T-helper 1 cell treated with Interleukin-12 subunit alpha and Interleukin-12 subunit beta and Interleukin-4 antibody, amounts not matched to agents 30 μg/mL and 1 μg/mL, for 36 hours (primary cell): Measurements from ENCODE around the gene USPL1.
"Not testable (repeated sequence)": the region's sequence is repeated elsewhere in the genome, so short reads cannot be mapped to it uniquely, and the experiment has no call there.

Experiments used
- H3K27ac Mint-ChIP-seq: one replicate; pipeline ENCODE4 v1.8.0; 2021; ENCODE audit warnings: mild to moderate bottlenecking, mixed read lengths
- H3K27me3 Mint-ChIP-seq: one replicate; pipeline ENCODE4 v1.8.0; 2021; ENCODE audit warnings: low read depth, mixed read lengths
- H3K36me3 Mint-ChIP-seq: one replicate; pipeline ENCODE4 v1.8.0; 2021; ENCODE audit warnings: low read depth, mixed read lengths
- H3K4me1 Mint-ChIP-seq: one replicate; pipeline ENCODE4 v1.8.0; 2021; ENCODE audit warnings: low read depth, mixed read lengths
- H3K4me3 Mint-ChIP-seq: one replicate; pipeline ENCODE4 v1.8.0; 2021; ENCODE audit warnings: mild to moderate bottlenecking, moderate library complexity, mixed read lengths
- H3K9me3 Mint-ChIP-seq: one replicate; pipeline ENCODE4 v1.8.0; 2021; ENCODE audit warnings: mixed read lengths

Gene USPL1

GRCh38 chr13:30624630-30625029, 6.9 kb downstream of the USPL1 start:
- H3K4me1 Mint-ChIP-seq = peaks cover 45% of the 10 kb centered on the region
- no peaks in the 10 kb centered on the region for H3K27me3 Mint-ChIP-seq
- H3K36me3 Mint-ChIP-seq = peaks cover 36% of the 10 kb centered on the region
- H3K4me3 Mint-ChIP-seq = no peak overlapping the region
- H3K27ac Mint-ChIP-seq = peak overlapping the region; percentile 27
- H3K9me3 Mint-ChIP-seq = no peaks in the 10 kb centered on the region

- H3K27ac Mint-ChIP-seq = no peak overlapping the region
- H3K36me3 Mint-ChIP-seq = peaks cover 44% of the 10 kb centered on the region
- peaks cover 6% of the 10 kb centered on the region for H3K9me3 Mint-ChIP-seq
- no peaks in the 10 kb centered on the region for H3K27me3 Mint-ChIP-seq
- H3K4me3 Mint-ChIP-seq = no peak overlapping the region
- H3K4me1 Mint-ChIP-seq = peaks cover 36% of the 10 kb centered on the region
Observed at GRCh38 chr13:30629527-30629926, 11.8 kb downstream of the USPL1 start.

DNA sequence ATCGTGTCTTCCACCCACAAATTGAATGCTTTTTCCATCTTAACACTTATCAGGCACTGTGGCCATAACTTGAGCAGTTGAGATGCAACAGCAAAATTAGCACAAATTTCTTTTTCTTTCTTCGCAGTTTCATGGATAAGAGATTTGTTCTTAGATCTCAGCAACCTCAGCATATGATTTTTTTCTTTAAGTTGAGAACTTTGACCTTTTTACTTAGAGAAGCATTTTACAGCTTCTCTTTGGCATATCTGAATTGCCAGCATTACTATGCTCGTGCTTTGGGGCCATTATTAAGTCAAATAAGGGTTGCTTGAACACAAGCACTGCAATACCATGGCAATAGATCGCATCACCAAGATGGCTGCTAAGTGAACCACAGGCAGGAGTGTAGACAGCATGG, 16.1 kb downstream of the USPL1 start:
- Mint-ChIP-seq H3K36me3 (peaks cover 48% of the 10 kb centered on the region), H3K27me3 (no peaks in the 10 kb centered on the region), H3K27ac (no peak overlapping the region), H3K9me3 (peaks cover 10% of the 10 kb centered on the region), H3K4me3 (no peak overlapping the region), H3K4me1 (peaks cover 32% of the 10 kb centered on the region)

- Mint-ChIP-seq H3K4me1 (peaks cover 31% of the 10 kb centered on the region), H3K9me3 (peaks cover 10% of the 10 kb centered on the region), H3K4me3 (no peak overlapping the region), H3K27ac (no peak overlapping the region), H3K27me3 (no peaks in the 10 kb centered on the region), H3K36me3 (peaks cover 47% of the 10 kb centered on the region)
Observed at GRCh38 chr13:30634838-30635237, 17.1 kb downstream of the USPL1 start.

DNA sequence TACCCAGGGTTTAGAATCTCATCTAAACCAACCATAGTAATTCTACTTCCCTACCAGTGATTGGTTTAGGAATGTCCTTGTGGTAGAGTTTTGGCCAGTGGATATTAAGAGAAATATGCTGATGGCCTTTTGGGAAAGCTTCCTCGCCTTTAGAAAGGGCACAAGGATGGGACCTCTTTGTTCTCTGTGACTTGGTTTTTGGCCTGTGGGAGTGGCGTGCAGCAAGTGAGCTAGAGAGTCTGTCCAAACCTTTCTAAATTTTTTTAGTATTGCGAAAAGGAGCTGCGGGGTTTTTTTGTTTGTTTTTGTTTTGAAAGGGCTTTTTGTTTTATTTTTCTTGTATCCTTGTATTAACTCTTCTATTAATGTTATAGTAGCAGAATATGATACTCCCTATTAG, 20.6 kb downstream of the USPL1 start:
- Mint-ChIP-seq H3K27ac (no peak overlapping the region), H3K4me1 (peaks cover 33% of the 10 kb centered on the region), H3K9me3 (peaks cover 10% of the 10 kb centered on the region), H3K4me3 (no peak overlapping the region), H3K27me3 (no peaks in the 10 kb centered on the region), H3K36me3 (peaks cover 53% of the 10 kb centered on the region)

- Mint-ChIP-seq H3K4me3 (no peak overlapping the region), H3K4me1 (peaks cover 27% of the 10 kb centered on the region), H3K27me3 (no peaks in the 10 kb centered on the region), H3K9me3 (peaks cover 2% of the 10 kb centered on the region), H3K36me3 (peaks cover 44% of the 10 kb centered on the region), H3K27ac (no peak overlapping the region)
Observed at GRCh38 chr13:30639671-30640070, 22.0 kb downstream of the USPL1 start.

- not testable (repeated sequence) for H3K27me3 Mint-ChIP-seq, H3K9me3 Mint-ChIP-seq, H3K27ac Mint-ChIP-seq, H3K4me3 Mint-ChIP-seq
- Mint-ChIP-seq H3K36me3 (peaks cover 36% of the 10 kb centered on the region), H3K4me1 (peaks cover 19% of the 10 kb centered on the region)
Observed at GRCh38 chr13:30641173-30641572, 23.5 kb downstream of the USPL1 start.

DNA sequence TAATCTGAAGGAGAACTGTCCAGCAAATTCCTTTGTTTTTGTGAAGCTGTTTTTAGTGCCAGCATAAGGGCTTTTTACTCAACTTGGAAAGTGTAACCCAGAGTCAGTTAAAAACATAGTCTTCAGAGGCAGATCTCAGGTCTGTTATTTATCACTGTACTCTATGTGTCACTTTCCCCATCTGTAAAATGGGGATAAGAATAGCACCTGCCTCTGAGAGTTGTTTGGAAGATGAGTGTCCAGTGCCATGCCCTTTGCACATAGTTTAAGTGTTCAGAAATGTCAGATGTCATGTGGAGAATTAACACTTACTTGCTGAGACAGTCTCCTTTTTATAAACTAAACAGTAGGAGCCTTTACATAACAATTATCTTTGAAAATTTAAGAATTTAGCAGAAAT, 27.9 kb downstream of the USPL1 start:
- no peak overlapping the region for H3K4me3 Mint-ChIP-seq
- peaks cover 22% of the 10 kb centered on the region for H3K4me1 Mint-ChIP-seq
- H3K9me3 Mint-ChIP-seq = no peaks in the 10 kb centered on the region
- H3K27ac Mint-ChIP-seq = no peak overlapping the region
- H3K27me3 Mint-ChIP-seq = no peaks in the 10 kb centered on the region
- peaks cover 51% of the 10 kb centered on the region for H3K36me3 Mint-ChIP-seq

DNA sequence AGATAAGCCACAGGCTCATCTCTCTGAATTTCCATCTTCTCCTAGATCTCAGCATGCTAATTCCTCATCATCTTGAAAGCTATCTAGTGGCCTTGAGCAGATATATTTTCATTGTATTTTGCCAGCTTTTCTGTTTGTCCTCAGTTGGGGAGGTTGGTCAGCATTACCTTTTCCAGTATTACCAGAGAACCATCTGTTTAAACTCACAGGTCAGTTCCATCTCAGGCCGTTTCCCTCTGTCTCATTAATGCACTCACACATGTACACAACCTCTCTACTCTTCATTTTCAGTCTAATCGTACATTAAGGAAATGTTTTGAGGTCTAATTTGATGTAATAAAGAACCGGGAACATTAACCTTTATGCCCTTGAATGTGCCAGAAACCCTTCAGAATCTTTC, 29.7 kb downstream of the USPL1 start:
- Mint-ChIP-seq H3K4me1 (peaks cover 19% of the 10 kb centered on the region), H3K9me3 (no peaks in the 10 kb centered on the region), H3K27me3 (no peaks in the 10 kb centered on the region), H3K4me3 (no peak overlapping the region), H3K27ac (no peak overlapping the region), H3K36me3 (peaks cover 47% of the 10 kb centered on the region)

DNA sequence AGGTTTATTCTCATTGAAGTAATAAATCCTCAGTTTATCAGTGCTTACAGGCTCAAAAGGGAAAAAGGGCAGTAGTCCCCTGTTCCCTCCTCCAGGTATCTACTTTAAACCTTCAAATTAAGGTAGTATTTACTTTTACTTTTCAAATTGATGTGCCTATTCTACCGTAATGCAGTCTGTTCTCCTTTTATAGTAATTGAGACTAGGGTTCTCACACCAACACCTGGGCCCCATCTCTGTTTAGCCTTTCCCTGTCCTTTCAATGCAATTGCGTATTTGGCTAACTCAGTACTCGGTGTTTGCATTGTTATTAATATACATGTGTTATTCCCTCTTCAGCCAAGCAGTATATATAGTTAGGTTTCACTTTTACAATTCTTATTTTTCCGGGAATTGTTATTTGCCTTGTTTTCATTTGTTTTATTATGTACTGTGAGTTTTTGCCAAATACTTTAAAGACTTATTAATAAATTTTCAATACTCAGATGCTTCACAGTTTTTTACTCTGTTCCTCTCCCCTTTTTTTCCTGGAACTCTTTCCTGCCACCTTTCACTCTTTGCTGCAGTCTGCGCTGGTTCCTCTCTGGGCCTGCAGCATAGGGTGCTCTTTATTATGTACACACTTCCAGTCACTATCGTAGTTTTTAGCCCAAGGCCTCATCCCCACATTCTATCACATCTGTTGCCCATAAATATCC, 30.3 kb downstream of the USPL1 start:
- Mint-ChIP-seq H3K4me1 (peaks cover 17% of the 10 kb centered on the region), H3K27me3 (no peaks in the 10 kb centered on the region), H3K9me3 (no peaks in the 10 kb centered on the region), H3K4me3 (no peak overlapping the region), H3K27ac (no peak overlapping the region), H3K36me3 (peaks cover 46% of the 10 kb centered on the region)

DNA sequence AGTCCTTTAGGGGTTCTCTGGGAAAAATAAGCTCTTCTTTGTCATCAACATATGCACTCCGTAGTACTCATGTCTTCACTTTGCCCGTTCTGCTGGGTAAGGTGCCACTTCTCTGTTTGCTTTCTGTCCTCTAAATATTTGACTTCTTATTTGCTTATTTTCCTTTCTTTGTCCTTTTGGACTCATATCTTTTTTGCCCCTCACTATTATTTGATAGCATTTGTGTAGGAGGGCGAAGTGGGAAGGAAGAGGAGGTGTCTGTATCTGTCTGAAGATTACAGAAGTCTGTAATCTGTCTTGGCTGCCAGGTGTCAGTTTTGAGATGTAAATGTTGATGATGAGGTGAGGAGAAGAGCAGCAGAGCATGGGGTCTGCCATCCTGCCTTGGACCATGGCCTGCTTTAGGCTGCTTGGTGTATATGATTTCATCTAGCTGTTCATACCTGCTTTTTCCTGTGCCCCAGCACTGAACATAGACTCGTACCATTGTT, 30.8 kb downstream of the USPL1 start:
- Mint-ChIP-seq H3K4me1 (peaks cover 21% of the 10 kb centered on the region), H3K4me3 (no peak overlapping the region), H3K27ac (no peak overlapping the region), H3K36me3 (peaks cover 45% of the 10 kb centered on the region), H3K27me3 (no peaks in the 10 kb centered on the region), H3K9me3 (no peaks in the 10 kb centered on the region)

- H3K9me3 Mint-ChIP-seq, H3K27ac Mint-ChIP-seq, H3K4me3 Mint-ChIP-seq, H3K27me3 Mint-ChIP-seq: not testable (repeated sequence)
- Mint-ChIP-seq H3K4me1 (peaks cover 36% of the 10 kb centered on the region), H3K36me3 (peaks cover 56% of the 10 kb centered on the region)
Observed at GRCh38 chr13:30651648-30652047, 33.9 kb downstream of the USPL1 start.

DNA sequence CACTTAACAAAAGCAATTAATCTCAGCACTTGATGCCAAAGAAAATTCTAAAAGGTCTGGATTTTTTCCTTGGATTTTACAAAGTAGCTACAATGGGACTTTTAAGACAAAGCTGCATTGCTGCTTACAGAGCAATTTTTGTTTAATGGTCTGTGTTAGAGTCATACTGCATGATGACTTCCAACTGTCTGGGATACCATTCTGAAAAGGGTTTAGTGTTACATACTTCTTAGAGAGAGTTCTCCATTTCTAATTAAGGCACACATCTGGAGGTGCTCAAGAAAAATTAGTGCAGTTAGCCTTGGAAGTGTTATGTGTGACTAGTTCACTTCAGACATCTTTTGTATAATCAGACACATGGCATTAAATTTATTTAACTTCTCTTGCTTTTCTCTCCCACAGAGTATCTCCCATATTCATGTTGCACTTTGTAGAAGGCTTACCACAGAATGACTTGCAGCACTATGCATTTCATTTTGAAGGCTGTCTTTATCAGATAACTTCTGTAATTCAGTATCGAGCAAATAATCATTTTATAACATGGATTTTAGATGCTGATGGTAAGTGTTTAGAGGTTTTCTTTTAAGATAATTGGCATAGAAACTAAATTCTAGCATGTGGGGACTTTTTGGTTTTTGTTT, 35.1 kb downstream of the USPL1 start:
- no peak overlapping the region for H3K4me3 Mint-ChIP-seq
- H3K27ac Mint-ChIP-seq = no peak overlapping the region
- H3K27me3 Mint-ChIP-seq = no peaks in the 10 kb centered on the region
- no peaks in the 10 kb centered on the region for H3K9me3 Mint-ChIP-seq
- peaks cover 57% of the 10 kb centered on the region for H3K36me3 Mint-ChIP-seq
- peaks cover 34% of the 10 kb centered on the region for H3K4me1 Mint-ChIP-seq

GRCh38 chr13:30654430-30654829, 36.7 kb downstream of the USPL1 start:
- Mint-ChIP-seq H3K36me3 (peaks cover 60% of the 10 kb centered on the region), H3K9me3 (no peaks in the 10 kb centered on the region), H3K27me3 (no peaks in the 10 kb centered on the region), H3K27ac (peak overlapping the region; percentile 87), H3K4me3 (peak overlapping the region; percentile 76), H3K4me1 (peaks cover 28% of the 10 kb centered on the region)

DNA sequence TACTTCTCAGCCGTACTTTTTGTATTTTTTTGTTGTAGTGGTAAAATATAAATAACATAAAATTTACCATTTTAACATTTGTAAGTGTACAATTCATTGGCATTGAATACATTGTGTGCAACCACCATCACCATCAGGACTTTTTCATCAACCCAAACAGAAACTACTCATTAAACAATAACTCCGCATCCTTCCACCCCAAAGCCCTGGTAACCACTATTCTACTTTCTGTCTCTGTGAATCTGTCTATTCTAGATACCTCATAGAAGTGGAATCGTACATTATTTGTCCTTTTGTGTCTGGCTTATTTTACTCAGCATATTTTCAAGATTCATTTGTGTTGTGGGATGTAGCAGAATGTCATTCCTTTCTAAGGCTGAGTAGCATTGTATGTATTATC, 38.5 kb downstream of the USPL1 start:
- H3K4me1 Mint-ChIP-seq = peaks cover 26% of the 10 kb centered on the region
- H3K27me3 Mint-ChIP-seq = no peaks in the 10 kb centered on the region
- H3K27ac Mint-ChIP-seq = no peak overlapping the region
- no peaks in the 10 kb centered on the region for H3K9me3 Mint-ChIP-seq
- peaks cover 55% of the 10 kb centered on the region for H3K36me3 Mint-ChIP-seq
- H3K4me3 Mint-ChIP-seq = no peak overlapping the region
